OCI-LY7 (cell line): ENCODE results near the gene CGB7. TPM values are rescaled to one million over a fixed set of nuclear protein-coding genes. Genes with fewer than 3 reads are reported as not detected.
A peak's percentile ranks its signal among the peaks of the same experiment; 100 is the strongest.
"Not testable (repeated sequence)": the region's sequence is repeated elsewhere in the genome, so short reads cannot be mapped to it uniquely, and the experiment has no call there.

Experiments
- BruUV-seq: library from RNA; stranded (reverse); fragments of 400-500 nt; replicated peaks from 2 replicates; lab custom pipeline; 2021; lab: Mats Ljungman, UMichigan
- CTCF ChIA-PET: fragments of 300-600 bp; sonication (Branson Sonifier 250); formaldehyde crosslinking; loops from one replicate; lab custom pipeline; 2022; ENCODE audit warnings: antibody characterized with exemption; ENCODE audit not compliant: unreplicated experiment; lab: Charles Lee
- POLR2A ChIA-PET: fragments of 300-600 bp; sonication (Branson Sonifier 250); formaldehyde crosslinking; loops from one replicate; lab custom pipeline; 2022; ENCODE audit warnings: antibody characterized with exemption; lab: Charles Lee
- DNase-seq: peaks from one replicate; pipeline ENCODE4 v3.0.0-alpha.2; 2015; ENCODE audit warnings: low spot score
- H2AFZ ChIP-seq: fragments of 200-600 bp; sonication (generic), shearing (Covaris generic); 2 replicates; pipeline ENCODE4 v1.6.1; 2014; ENCODE audit warnings: mild to moderate bottlenecking, antibody characterized with exemption, low read length, moderate library complexity
- H3K27ac ChIP-seq: fragments of 200-600 bp; sonication (generic); 2 replicates; pipeline ENCODE4 v1.5.1; 2014; ENCODE audit warnings: mixed run types, low read depth, mild to moderate bottlenecking, moderate library complexity, low read length, inconsistent platforms; ENCODE audit not compliant: poor library complexity, severe bottlenecking
- H3K36me3 ChIP-seq: fragments of 200-600 bp; sonication (generic); 2 replicates; pipeline ENCODE4 v1.6.1; 2014; ENCODE audit warnings: mild to moderate bottlenecking, antibody characterized with exemption, low read length, moderate library complexity, mixed read lengths; ENCODE audit not compliant: insufficient read depth
- H3K4me1 ChIP-seq: fragments of 200-600 bp; sonication (generic); 2 replicates; pipeline ENCODE4 v1.5.1; 2014; ENCODE audit warnings: mild to moderate bottlenecking, low read length; ENCODE audit not compliant: insufficient read depth, poor library complexity, severe bottlenecking
- H3K4me2 ChIP-seq: fragments of 200-600 bp; sonication (generic); 2 replicates; pipeline ENCODE4 v1.6.1; 2014; ENCODE audit warnings: mild to moderate bottlenecking, low read length
- H3K4me3 ChIP-seq: fragments of 200-600 bp; sonication (generic); 2 replicates; pipeline ENCODE4 v1.5.1; 2014; ENCODE audit warnings: mild to moderate bottlenecking, low read depth, low read length; ENCODE audit not compliant: poor library complexity, severe bottlenecking
- H3K79me2 ChIP-seq: fragments of 200-600 bp; sonication (generic); 2 replicates; pipeline ENCODE4 v1.6.1; 2016; ENCODE audit warnings: low read depth, mild to moderate bottlenecking, low read length, moderate library complexity, mixed read lengths; ENCODE audit not compliant: insufficient read depth
- H3K9me2 ChIP-seq: fragments of 200-600 bp; sonication (generic); 2 replicates; pipeline ENCODE4 v1.6.1; 2016; ENCODE audit warnings: mild to moderate bottlenecking, low read length, mixed read lengths; ENCODE audit not compliant: insufficient read depth
- H3K9me3 ChIP-seq: fragments of 200-600 bp; sonication (generic); 2 replicates; pipeline ENCODE4 v1.6.1; 2014; ENCODE audit warnings: mild to moderate bottlenecking, mixed run types, low read length, mixed read lengths
- H4K20me1 ChIP-seq: fragments of 200-600 bp; sonication (generic); 2 replicates; pipeline ENCODE4 v1.6.1; 2014; ENCODE audit warnings: mild to moderate bottlenecking, antibody characterized with exemption, low read length, moderate library complexity, mixed read lengths; ENCODE audit not compliant: insufficient read depth
- EZH2phosphoT487 ChIP-seq: fragments of 200-600 bp; sonication (generic); IDR thresholded peaks from 2 replicates; pipeline ENCODE4 v1.6.1; 2018; ENCODE audit warnings: low read depth, borderline replicate concordance, mild to moderate bottlenecking, mixed run types, antibody characterized with exemption, low read length, moderate library complexity, mixed read lengths
- intact Hi-C: fragments of 100-400 bp; cut with micrococcal nuclease; formaldehyde crosslinking; loops from one replicate; pipeline ENCODE4 v1.10.0; 2022; ENCODE audit not compliant: unreplicated experiment
- total RNA-seq, 2 experiments: library from RNA; depleted of rRNA in 1 of 2; stranded (reverse); fragments of >200 nt in 1 of 2; shearing (Covaris generic) in 1 of 2; gene quantifications; 2 replicates each; pipeline ENCODE4 v1.2.3, GENCODE V29; 2014 to 2022
- TF ChIP-seq, protein P1 (sequence below): fragments of 200-600 bp; sonication (generic); conservative IDR thresholded peaks from 2 replicates; pipeline ENCODE4 v1.5.1; 2014; ENCODE audit warnings: mild to moderate bottlenecking, antibody characterized with exemption, low read length, moderate library complexity, mixed read lengths

The CGB7 gene
- total RNA-seq, 2 experiments from 2014 or later: not detected

GRCh38 chr19:49074869-49075268, 17.3 kb upstream of the CGB7 start:
- H2AFZ ChIP-seq, H4K20me1 ChIP-seq, intact Hi-C loops, H3K4me1 ChIP-seq, H3K9me2 ChIP-seq, H3K4me3 ChIP-seq, CTCF ChIA-PET, H3K27ac ChIP-seq, H3K36me3 ChIP-seq, H3K79me2 ChIP-seq, H3K9me3 ChIP-seq, H3K4me2 ChIP-seq, BruUV-seq: not testable (repeated sequence)
- peak; percentile 40 for DNase-seq
- TF ChIP-seq, protein P1, sequence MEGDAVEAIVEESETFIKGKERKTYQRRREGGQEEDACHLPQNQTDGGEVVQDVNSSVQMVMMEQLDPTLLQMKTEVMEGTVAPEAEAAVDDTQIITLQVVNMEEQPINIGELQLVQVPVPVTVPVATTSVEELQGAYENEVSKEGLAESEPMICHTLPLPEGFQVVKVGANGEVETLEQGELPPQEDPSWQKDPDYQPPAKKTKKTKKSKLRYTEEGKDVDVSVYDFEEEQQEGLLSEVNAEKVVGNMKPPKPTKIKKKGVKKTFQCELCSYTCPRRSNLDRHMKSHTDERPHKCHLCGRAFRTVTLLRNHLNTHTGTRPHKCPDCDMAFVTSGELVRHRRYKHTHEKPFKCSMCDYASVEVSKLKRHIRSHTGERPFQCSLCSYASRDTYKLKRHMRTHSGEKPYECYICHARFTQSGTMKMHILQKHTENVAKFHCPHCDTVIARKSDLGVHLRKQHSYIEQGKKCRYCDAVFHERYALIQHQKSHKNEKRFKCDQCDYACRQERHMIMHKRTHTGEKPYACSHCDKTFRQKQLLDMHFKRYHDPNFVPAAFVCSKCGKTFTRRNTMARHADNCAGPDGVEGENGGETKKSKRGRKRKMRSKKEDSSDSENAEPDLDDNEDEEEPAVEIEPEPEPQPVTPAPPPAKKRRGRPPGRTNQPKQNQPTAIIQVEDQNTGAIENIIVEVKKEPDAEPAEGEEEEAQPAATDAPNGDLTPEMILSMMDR: peak; percentile 59
- POLR2A ChIA-PET: interaction anchor here (0.7 kb wide), 1 partner anchor 23 kb away, joined by 4 read pairs; no protein-coding TSS in a partner anchor

DNA sequence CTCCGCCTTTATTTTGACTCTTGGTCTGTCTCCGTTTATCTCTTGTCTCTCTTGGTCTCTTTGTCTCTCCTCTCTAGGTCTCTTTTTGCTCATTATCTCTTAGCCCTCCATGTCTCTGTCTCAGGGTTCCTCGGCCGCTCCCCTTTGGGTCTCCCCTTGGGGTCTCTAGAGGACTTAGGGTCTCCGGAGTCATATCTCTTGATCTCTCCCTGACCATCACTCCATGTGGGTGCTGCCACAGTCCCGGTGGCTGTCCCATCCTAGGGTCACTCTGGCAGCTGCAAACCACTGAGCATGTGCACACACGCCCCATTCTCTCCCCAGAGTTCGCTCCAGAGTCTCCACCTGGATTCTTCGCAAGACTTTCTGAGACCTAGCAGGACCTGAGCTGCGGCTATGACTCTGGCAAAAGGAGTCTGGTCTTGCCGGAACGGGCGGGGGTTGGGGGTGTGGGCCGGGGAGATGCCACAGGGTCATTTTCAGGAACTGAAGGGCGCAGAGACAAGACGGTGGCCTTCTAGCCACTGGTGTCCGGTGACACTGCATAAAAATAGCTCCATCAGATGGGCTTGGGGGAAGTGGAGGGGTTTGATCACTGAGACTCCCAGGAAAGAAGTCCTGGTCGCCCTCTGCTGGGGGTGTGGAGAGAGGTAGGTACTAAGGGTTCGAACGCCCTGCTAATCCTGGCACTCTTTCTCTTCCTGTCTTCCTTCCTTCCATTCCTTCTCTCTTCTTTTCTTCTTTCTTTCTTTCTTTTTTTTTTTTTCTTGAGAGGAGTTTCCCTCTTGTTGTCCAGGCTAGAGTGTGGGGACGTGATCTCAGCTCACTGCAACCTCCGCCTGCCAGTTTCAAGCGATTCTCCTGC, 16.2 kb upstream of the CGB7 start:
- intact Hi-C loops: no loop called here
- no peak overlapping the region for H3K4me2 ChIP-seq

More for the DNA sequence above, 16.2 kb upstream of the CGB7 start:
- TF ChIP-seq EZH2phosphoT487: no peak
- TF ChIP-seq, protein P1: peak; percentile 52
- H3K4me3 ChIP-seq: no peak overlapping the region
- H4K20me1 ChIP-seq: no peaks in the 10 kb centered on the region
- BruUV-seq: no TSS peak
- no peaks in the 10 kb centered on the region for H3K79me2 ChIP-seq
- H3K36me3 ChIP-seq: no peaks in the 10 kb centered on the region
- H3K4me1 ChIP-seq: no peaks in the 10 kb centered on the region
- ChIA-PET CTCF (no interaction called here), POLR2A (interaction anchor here (0.7 kb wide), 1 partner anchor 24 kb away, joined by 4 read pairs; no protein-coding TSS in a partner anchor)
- H2AFZ ChIP-seq: no peak overlapping the region
- H3K9me3 ChIP-seq: no peaks in the 10 kb centered on the region
- DNase-seq: peak; percentile 19
- no peaks in the 10 kb centered on the region for H3K9me2 ChIP-seq
- H3K27ac ChIP-seq: no peak overlapping the region
